ENCODE results near the gene CPNE5.

The CPNE5 gene

DNA sequence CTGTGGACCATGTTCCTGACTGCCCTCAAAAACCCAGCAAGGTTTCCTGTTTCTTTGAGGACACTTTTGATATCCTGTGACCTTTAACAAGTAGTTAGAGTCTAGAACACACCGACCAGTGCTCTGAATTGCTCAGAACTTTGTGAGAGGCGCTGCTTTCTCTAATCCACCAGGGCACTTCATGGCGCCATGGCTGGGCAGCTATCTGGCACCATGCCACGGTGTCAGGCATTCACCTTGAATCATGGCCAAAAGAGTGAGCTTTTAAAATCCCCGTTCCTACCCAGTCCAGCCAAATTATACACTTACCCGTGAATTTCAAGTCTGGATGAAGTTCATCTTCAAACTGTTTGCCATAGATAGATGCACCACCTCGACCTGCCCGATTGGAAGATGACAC is 17.0 kb upstream of the CPNE5 start:
- Histone ChIP-seq H3K4me3 (no peak overlapping the region), H3K27ac (no peak overlapping the region)
- no peak for DNase-seq (ENCODE audit: low spot score)
- TF ChIP-seq, protein P1, sequence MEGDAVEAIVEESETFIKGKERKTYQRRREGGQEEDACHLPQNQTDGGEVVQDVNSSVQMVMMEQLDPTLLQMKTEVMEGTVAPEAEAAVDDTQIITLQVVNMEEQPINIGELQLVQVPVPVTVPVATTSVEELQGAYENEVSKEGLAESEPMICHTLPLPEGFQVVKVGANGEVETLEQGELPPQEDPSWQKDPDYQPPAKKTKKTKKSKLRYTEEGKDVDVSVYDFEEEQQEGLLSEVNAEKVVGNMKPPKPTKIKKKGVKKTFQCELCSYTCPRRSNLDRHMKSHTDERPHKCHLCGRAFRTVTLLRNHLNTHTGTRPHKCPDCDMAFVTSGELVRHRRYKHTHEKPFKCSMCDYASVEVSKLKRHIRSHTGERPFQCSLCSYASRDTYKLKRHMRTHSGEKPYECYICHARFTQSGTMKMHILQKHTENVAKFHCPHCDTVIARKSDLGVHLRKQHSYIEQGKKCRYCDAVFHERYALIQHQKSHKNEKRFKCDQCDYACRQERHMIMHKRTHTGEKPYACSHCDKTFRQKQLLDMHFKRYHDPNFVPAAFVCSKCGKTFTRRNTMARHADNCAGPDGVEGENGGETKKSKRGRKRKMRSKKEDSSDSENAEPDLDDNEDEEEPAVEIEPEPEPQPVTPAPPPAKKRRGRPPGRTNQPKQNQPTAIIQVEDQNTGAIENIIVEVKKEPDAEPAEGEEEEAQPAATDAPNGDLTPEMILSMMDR (IDR thresholded peaks at IDR 0.05) = no peak

GRCh38 chr6:36855750-36856149 is 16.5 kb upstream of the CPNE5 start:
- no peak overlapping the region for H3K4me3 ChIP-seq
- no peak overlapping the region for H3K27ac ChIP-seq
- TF ChIP-seq, protein P1 (IDR thresholded peaks at IDR 0.05) = no peak
- DNase-seq (ENCODE audit: low spot score) = no peak

DNA sequence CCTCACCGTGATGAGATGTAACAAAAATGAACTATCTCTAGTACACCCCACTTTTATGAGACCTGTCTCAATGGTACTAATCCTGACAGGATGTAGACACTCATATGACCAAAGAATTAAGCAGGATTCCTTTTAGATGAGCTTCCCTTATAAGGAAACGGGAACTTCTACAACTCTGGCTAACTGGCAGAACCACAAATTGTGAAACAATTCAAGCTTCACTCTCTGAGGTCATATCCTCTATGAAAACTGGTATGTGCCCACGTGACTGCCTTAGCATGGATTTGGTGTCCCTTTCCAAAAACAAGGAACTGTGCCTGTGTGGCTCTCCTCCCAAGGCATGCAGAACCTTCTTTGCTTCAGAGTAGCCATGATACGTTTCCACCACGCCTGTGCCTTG is 14.1 kb upstream of the CPNE5 start:
- peak overlapping the region; percentile 42 to 62 for H3K27ac ChIP-seq
- TF ChIP-seq, protein P1 (IDR thresholded peaks at IDR 0.05) = no peak
- DNase-seq (ENCODE audit: low spot score) = no peak
- no peak overlapping the region for H3K4me3 ChIP-seq

DNA sequence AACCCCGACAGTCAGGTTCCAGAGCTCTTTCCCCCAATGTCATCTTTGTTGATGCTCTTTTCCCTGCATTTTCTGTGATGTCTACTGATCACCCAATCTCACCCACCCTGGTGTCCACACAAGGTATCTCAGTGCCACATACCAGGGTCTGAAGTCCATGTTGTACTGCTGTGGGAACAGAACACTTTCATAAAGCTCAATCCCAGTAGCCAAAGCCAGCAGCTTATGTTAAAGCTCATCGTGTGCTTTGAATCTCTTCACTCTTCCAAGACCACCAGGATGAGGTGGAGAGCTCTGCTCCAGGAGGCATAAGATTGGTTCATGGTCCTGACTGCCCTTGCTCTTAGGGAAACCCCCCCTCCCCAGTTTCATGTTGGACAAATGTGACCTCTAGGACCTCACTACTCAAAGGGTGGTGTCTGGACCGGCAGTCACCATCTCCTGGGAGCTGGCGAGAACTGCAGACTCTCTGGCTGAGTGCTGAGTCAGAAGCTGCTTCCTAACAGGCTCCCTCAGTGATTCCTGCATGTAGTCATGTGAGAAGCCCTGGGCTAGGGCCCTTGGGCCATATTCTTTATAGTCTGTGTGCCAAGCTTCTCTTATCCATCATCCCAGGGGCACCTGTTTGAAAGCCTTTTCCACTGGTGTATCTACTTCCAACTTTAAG is 13.4 kb upstream of the CPNE5 start:
- TF ChIP-seq, protein P1 (IDR thresholded peaks at IDR 0.05) = no peak
- Histone ChIP-seq H3K4me3 (no peak overlapping the region), H3K27ac (peak overlapping the region; percentile 29 to 42)
- no peak for DNase-seq (ENCODE audit: low spot score)

GRCh38 chr6:36851626-36852025 is 12.4 kb upstream of the CPNE5 start:
- TF ChIP-seq, protein P1 (IDR thresholded peaks at IDR 0.05) = no peak
- Histone ChIP-seq H3K4me3 (no peak overlapping the region), H3K27ac (peak overlapping the region; percentile 13 to 42)
- DNase-seq (ENCODE audit: low spot score) = no peak

DNA sequence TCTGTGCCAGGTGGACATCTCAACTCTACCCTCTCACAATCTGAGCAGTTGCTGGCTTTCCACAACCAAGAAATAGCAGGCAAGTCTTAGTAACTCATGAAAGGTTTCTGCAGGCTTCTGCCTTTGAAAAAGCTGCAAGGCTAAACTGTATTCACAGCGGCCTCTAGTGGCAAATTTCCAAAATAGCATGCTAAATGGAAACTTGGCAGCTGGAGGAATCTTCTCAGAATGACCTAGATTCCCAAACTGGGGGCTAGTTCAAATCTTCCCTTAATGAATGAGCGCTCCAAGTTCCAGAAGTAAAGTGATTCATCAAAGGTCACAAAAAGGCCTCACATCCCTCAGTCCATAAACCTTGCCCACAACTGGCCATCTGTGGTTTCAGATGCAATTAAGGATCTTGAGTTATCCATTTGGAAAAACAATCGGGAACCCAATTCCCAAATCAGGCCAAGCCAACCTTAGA is 11.9 kb upstream of the CPNE5 start:
- Histone ChIP-seq H3K4me3 (no peak overlapping the region), H3K27ac (peak overlapping the region in 1 of 2 donors; percentile 13)
- TF ChIP-seq, protein P1 (IDR thresholded peaks at IDR 0.05) = no peak
- DNase-seq (ENCODE audit: low spot score) = no peak

DNA sequence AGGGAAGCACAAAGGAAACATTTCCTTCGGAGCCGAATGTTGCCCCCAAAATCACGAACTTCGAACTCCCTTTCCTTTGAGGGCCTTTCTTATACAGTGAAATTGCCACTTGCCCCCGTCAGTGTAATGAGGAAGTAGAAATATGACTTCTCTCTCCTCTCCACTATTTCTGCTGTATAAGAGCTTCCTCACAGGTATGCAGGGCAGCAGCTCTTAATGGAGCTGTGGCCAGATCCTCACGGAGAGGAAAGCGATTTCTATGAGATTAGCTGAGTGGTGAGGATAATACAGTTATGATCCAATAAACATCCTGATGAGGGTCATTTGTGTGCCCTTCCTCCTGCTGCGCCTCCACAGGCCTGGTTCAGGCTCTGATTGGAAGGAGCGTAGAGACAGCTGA is 10.8 kb upstream of the CPNE5 start:
- no peak for DNase-seq (ENCODE audit: low spot score)
- H3K27ac ChIP-seq = no peak overlapping the region
- H3K4me3 ChIP-seq = no peak overlapping the region
- TF ChIP-seq, protein P1 (IDR thresholded peaks at IDR 0.05) = no peak
